ENCODE data around the gene DPPA2.

The DPPA2 gene

DNA sequence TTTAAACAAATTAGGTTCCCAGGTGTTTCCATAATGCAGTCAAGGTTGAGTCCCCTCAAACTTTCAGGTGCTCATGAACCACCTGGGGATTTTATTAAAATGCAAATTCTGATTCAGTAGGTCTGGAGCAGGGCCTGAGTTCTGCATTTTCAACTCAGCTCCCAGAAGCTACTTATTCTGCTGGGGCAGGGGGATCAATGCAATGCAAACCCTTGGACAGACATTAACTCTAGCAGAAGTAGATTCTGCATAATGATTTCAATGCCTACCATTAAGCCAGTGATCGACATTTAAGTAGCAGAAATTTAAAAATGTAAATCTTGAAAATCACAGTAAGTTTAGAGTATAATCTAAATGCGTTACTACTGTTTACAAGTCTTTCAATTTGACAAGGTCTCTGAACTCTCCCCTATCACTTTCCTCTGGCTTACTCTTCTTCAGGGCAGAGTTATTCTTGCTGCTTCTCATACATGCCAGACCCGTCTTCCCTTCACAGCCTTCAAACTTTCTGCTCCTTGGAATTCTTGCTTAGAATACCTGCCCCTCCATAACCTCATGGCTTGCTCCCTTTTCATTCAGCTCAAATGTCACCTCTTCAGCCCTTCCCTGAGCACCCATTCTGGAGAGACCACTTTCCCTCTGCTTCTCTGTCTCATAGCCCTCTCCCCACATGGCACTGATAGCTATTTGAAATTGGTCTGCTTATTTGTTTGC is 40.3 kb upstream of the DPPA2 start:
- H3K27me3 ChIP-seq (ENCODE audit: insufficient read depth, poor library complexity, severe bottlenecking) = peaks cover 4% of the 10 kb centered on the region
- no peaks in the 10 kb centered on the region for H3K9me3 ChIP-seq (ENCODE audit: severe bottlenecking)
- DNase-seq (ENCODE audit: low spot score) (no peak), ATAC-seq (ENCODE audit: low read depth) (no peak)
- H3K4me3 ChIP-seq (ENCODE audit: severe bottlenecking) = no peak overlapping the region
- no peaks in the 10 kb centered on the region for H3K36me3 ChIP-seq (ENCODE audit: low read depth)
- no peak overlapping the region for H3K27ac ChIP-seq (ENCODE audit: poor library complexity, severe bottlenecking)
- TF ChIP-seq, protein P1, sequence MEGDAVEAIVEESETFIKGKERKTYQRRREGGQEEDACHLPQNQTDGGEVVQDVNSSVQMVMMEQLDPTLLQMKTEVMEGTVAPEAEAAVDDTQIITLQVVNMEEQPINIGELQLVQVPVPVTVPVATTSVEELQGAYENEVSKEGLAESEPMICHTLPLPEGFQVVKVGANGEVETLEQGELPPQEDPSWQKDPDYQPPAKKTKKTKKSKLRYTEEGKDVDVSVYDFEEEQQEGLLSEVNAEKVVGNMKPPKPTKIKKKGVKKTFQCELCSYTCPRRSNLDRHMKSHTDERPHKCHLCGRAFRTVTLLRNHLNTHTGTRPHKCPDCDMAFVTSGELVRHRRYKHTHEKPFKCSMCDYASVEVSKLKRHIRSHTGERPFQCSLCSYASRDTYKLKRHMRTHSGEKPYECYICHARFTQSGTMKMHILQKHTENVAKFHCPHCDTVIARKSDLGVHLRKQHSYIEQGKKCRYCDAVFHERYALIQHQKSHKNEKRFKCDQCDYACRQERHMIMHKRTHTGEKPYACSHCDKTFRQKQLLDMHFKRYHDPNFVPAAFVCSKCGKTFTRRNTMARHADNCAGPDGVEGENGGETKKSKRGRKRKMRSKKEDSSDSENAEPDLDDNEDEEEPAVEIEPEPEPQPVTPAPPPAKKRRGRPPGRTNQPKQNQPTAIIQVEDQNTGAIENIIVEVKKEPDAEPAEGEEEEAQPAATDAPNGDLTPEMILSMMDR (IDR thresholded peaks at IDR 0.05; ENCODE audit: poor library complexity, severe bottlenecking) = no peak
- no peaks in the 10 kb centered on the region for H3K4me1 ChIP-seq (ENCODE audit: insufficient read depth, poor library complexity, severe bottlenecking)

DNA sequence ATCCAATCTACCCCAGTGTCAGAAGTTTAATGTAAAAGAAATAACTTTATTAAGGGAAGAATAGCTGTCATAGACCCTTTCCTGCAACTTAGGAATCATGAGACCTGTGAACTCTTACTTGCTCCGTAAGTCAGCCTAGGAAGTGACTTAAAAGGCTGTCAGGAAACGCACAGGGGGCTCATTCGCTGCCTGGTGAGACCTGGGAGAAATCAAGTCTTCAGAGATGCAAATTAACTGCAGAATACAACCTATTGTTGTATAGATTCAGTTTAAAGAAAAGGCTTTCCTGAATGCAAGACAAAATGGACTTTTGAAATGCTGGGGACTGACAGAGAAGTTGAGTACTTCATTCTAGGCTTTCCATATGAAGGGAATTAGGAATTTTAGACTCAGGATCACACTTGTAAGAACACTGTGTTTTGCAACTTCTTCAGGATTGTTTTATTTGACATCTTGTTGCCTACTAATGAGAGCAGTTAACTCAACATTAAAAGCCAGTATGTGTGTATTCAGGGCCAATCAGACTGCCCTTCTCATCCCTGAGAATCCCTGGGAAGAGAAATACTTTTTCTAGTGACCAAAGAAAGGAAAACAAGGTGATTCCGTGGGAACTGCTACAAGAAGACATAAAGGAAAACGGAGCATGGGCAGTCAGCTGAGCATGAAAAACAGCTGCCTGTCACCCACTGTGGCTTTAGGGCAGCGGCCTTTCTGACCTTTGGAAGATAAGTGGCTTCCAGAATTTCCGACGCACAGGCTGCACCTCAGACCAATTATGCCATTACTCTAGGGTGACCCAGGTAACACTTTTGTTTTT is 39.5 kb upstream of the DPPA2 start:
- no peak for DNase-seq (ENCODE audit: low spot score)

DNA sequence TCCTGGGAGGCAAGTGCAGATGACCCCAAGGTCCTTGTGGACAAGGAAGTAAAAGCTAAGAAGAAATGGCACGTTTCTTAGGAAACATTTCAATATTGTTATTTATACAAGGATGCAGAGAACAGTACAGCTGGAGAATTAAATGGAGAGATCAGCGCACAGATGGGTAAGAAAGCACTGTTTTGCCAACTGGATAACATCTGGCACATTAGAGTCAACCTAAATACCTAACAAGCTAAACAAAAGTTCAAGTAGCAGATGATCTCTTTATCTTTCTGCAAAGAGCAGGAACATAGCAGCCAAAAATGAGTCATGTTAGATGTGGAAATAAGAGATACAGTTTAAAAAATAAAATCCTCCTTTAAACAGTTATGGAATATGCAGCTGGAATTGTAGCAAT is 36.7 kb upstream of the DPPA2 start:
- H3K9me3 ChIP-seq (ENCODE audit: severe bottlenecking) = no peaks in the 10 kb centered on the region
- H3K36me3 ChIP-seq (ENCODE audit: low read depth) = no peaks in the 10 kb centered on the region
- no peak overlapping the region for H3K4me3 ChIP-seq (ENCODE audit: severe bottlenecking)
- no peak overlapping the region for H3K27ac ChIP-seq (ENCODE audit: poor library complexity, severe bottlenecking)
- H3K4me1 ChIP-seq (ENCODE audit: insufficient read depth, poor library complexity, severe bottlenecking) = no peaks in the 10 kb centered on the region
- DNase-seq (ENCODE audit: low spot score) = no peak
- TF ChIP-seq, protein P1 (IDR thresholded peaks at IDR 0.05; ENCODE audit: poor library complexity, severe bottlenecking) = no peak
- H3K27me3 ChIP-seq (ENCODE audit: insufficient read depth, poor library complexity, severe bottlenecking) = peaks cover 4% of the 10 kb centered on the region
- no peak for ATAC-seq (ENCODE audit: low read depth)

More for the DNA sequence above, 39.5 kb upstream of the DPPA2 start:
- no peak overlapping the region for H3K27ac ChIP-seq (ENCODE audit: poor library complexity, severe bottlenecking)
- no peak overlapping the region for H3K4me3 ChIP-seq (ENCODE audit: severe bottlenecking)
- ATAC-seq (ENCODE audit: low read depth) = no peak
- no peaks in the 10 kb centered on the region for H3K4me1 ChIP-seq (ENCODE audit: insufficient read depth, poor library complexity, severe bottlenecking)
- H3K9me3 ChIP-seq (ENCODE audit: severe bottlenecking) = no peaks in the 10 kb centered on the region
- no peaks in the 10 kb centered on the region for H3K36me3 ChIP-seq (ENCODE audit: low read depth)
- peaks cover 4% of the 10 kb centered on the region for H3K27me3 ChIP-seq (ENCODE audit: insufficient read depth, poor library complexity, severe bottlenecking)
- TF ChIP-seq, protein P1 (IDR thresholded peaks at IDR 0.05; ENCODE audit: poor library complexity, severe bottlenecking) = no peak

DNA sequence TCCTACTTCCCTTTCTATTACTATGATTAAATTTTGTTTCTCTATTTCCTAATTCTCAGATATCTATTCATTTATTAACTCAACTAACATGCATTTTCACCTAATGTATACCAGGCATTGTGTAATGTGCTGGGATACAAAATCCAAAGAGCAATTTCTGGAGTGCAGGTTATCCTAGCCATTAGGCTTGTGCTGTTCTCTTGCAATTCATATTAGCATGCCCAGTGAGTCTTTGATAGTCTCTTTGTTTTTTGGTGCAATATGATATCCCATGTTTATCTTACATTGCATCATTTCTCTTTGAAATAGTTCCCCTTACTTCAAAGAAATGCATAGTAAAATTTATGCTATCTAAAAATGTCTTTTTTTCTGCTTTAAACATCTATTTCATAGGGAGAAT is 34.9 kb upstream of the DPPA2 start:
- peaks cover 4% of the 10 kb centered on the region for H3K27me3 ChIP-seq (ENCODE audit: insufficient read depth, poor library complexity, severe bottlenecking)
- H3K27ac ChIP-seq (ENCODE audit: poor library complexity, severe bottlenecking) = no peak overlapping the region
- TF ChIP-seq, protein P1 (IDR thresholded peaks at IDR 0.05; ENCODE audit: poor library complexity, severe bottlenecking) = no peak
- no peaks in the 10 kb centered on the region for H3K36me3 ChIP-seq (ENCODE audit: low read depth)
- ATAC-seq (ENCODE audit: low read depth) (no peak), DNase-seq (ENCODE audit: low spot score) (no peak)
- no peaks in the 10 kb centered on the region for H3K4me1 ChIP-seq (ENCODE audit: insufficient read depth, poor library complexity, severe bottlenecking)
- H3K9me3 ChIP-seq (ENCODE audit: severe bottlenecking) = no peaks in the 10 kb centered on the region
- H3K4me3 ChIP-seq (ENCODE audit: severe bottlenecking) = no peak overlapping the region

All from RWPE2 (cell line).